ENCODE data around the gene PGAM5.

Gene PGAM5

DNA sequence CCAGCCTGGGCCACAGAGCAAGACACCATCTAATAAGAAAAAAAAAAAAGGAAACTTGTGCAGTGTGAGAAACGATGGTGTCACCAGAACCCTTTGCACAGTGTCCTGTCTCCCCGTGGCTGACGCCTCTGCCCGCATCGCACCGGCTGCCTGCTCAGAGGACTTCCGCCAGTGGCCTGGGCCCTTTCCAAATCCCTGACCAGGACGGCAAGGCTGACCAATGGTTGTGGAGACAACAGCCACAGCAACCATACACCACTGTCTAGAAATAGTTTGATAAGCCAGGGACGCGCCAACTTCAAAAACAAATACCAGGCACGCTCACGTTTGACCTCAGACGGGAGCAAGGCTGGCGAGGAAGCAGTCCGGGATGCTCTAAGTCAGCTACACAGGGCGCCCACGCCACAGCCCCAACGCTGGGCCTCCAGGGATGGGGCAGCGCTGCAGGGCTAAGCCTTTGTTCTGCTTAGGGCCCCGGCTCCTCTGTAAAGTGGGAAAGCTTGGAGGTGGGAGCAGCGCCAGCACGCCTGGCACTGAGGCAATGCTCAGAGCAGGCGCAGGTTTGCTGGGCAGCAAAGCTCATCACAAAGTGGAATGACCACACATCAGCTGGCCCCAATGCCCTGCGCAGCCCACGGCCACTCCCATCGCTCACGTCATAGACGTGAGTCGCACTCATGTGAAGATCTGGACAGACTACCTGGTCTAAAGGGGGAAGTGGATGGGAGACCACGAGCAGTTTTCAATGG lies 12.5 kb downstream of the PGAM5 start:
- DNase-seq (ENCODE audit: low read depth) = no peak

DNA sequence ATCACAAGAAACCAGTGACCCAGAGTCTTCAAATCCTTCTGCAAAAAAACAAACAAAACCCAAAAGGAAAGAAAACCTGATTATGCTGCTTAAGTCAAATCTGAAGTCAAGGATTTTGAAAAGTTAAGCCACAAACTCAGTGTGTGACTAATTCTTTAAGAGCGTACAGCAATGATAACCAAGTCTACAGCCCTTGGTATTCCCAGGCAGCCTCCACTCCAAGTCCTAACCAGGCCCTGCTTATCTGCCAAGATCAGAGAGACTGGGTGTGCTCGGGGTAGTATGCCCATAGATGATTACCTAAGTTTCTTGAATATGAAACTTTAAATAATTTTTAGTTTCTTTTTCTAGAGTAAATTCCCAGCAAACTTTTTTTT lies 13.1 kb downstream of the PGAM5 start:
- DNase-seq (ENCODE audit: low read depth) = no peak

DNA sequence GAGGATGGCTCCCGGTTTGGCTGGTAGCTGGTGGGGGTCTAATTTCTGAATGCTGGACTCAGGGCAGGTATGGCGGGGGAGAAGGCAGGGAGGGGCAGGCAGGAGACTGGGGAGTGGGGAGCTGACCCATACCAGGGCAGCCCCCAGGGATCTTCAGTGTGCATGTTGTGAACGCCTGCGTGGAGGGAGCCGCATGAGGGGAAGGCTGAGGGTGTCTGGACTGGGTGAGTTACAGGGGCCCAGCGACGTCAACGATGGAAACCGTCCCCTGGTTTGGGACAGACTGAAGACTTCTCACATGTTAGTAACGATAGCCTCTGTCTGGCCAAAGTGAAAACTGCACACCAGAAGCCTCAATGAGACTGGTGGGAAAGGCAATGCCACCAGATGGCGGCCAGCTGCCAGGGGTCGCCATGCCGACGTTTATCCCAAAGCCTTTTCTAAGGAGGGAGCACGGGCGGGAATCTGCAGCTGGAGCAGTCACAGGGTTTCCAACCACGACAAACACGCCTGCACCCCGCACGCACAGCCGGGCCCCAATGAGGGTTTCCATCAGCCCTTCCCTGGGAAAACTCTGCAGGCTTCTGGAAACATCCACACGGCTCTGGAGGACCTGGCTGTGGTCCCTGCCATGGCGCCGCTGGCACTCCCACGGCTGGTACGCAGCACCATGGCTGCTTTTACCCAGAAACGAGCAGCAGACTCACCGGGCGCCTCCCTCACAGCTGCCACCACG lies 14.0 kb downstream of the PGAM5 start:
- DNase-seq (ENCODE audit: low read depth) = no peak

DNA sequence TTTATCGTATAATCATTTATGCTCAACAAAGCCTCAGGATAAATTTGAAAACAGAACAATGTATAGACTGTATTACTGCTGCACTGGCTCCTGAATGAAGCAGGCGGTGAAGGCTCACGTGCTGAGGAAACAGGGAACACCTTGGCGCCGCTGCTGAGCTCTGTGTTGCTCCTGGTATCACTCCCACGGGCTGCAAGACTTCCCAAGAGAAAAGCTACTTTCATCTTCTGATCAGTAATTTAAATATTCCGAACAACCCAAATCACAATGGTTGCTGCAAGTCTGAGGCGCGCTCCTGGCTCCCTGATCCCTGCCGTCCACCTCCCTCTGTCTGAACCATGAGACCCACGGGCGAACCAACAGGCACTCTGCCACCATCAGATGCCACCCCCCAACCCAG lies 15.7 kb downstream of the PGAM5 start:
- no peak for DNase-seq (ENCODE audit: low read depth)

DNA sequence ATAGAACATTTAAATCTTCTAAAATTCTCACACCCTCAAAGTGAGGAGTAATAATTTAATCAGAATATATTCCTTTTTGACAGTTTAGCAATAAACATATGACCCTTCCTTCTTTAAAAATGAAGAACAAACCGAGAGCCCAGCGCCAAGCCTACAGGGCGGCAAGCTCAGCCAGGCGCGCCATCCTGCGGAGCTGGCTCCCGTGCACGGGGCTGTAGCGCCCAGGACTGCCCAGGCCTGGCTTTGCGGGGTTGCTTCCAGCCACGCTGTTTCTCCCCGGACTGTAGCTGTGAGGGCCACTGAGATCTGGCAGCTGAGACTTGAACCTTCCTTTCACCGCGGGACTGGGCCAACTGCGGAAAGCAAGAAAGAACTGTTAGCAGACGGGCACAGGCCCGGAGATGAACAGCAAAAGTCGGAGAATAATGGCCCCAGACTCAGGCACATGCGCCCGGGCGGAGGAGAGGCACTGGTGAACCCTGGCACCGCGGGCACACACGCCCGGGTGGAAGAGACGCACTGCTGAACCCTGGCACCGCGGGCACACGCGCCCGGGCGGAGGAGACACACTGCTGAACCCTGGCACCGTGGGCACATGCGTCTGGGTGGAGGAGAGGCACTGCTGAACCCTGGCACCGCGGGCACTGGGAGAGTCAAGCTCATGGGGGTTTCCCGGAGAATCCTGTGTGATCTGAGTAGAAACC lies 16.6 kb downstream of the PGAM5 start:
- no peak for DNase-seq (ENCODE audit: low read depth)

DNA sequence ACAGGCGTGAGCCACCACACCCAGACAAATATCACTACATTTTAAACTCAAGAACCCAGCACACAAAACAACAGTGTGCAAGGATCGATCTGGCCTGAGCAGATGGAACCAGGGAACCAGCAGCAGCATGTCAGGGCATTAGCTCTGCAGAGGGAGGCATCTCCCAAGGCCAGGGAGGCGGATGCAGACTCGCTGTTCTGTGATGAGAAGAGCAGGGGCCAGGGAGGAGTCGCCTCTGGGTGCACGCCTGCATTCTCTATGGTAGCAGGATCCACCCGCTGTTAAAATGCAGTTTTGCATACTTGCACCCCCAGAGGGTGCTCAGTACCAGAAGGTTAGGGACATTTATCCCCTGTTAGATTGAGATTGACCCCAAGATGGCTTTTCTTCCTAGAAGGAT lies 17.9 kb downstream of the PGAM5 start:
- no peak for DNase-seq (ENCODE audit: low read depth)

DNA sequence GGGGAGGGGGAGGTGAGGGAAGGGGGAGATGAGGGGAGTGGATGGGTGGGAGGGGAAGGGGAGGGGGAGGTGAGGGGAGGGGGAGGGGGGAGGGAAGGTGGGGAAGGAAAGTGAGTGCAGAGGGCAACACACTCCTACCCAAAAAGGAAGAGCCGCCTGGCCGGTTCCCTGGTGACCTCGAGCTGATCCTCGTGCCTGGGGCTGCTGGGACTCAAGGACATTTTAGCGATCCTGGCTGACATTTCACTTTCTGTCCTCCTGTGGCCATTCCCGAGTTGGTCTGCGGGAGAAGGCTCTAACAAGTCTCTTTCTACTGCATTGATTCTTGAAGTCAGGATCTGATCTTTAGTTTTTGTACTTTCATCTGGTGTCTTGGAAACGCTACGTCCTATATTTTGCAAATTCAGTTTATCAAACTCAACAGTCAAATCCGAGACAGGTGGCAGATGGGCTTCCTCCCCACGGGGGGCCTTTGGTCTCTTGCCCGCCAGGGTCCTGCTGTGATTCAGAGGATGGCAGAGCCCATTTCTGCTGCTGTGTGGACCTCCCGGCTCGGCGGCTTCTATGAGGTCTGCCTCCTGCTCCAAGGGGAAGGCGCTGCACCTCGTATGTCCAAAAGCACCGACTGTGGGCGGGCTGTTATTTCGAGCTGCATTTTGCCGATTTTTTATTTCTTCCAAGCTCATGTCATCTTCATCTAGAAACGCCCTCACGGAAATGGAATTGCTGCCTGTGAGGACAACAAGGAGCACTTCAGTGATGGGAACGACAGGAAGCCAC lies 19.1 kb downstream of the PGAM5 start:
- DNase-seq (ENCODE audit: low read depth) = no peak

DNA sequence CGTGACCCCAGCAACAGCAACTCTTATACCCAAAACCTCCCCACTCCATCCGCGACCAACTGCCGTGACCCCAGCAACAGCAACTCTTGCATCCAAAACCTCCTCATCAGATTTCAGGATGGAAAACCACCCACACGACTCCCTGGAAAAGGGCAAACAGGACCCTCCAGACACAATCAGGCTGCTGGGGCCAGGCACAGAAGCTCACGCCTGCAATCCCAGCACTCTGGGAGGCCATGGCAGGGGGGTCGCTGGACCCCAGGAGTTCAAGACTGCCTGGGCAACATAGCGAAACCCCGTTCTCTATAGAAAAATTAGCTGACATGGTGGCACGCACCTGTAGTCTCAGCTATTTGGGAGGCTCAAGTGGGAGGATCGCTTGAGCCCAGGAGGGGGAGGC lies 19.7 kb downstream of the PGAM5 start:
- no peak for DNase-seq (ENCODE audit: low read depth)

DNA sequence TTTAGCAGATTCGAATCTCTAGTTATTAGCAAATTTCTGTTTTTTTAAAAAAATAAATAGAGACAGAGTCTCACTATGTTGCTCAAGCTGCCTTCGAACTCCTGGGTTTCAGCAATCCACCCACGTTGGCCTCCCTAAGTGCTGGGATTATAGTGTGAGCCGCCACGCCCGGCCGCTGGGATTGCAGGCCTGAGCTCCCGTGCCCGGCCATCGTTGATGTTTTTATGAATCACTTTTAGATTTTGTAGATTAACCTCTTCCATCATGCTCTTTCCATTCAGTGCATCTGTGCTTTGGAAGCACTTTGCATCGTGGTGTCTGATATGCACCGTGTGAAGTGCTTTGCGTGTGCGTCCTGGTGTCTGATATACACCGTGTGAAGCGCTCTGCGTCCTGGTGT lies 20.9 kb downstream of the PGAM5 start:
- DNase-seq (ENCODE audit: low read depth) = no peak

DNA sequence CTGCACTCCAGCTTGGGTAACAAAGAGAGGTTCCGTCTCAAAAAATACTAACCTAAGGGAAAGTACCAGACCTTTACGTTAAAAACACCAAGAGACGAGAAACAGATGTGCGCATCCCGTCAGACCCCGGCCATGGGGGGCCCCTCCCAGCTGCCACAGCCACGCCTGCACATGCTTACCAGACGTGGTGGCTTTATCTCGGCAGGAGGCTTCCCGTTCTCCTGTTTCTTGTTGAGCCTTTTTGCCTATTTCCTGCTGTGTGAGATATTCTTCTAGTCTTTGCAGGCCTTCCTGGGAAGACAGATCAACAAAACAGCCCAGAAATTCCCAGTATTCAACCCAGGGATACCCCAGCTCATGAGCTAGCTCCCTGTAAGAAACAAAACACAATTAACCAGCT lies 23.6 kb downstream of the PGAM5 start:
- peak; percentile 14 for DNase-seq (ENCODE audit: low read depth)

DNA sequence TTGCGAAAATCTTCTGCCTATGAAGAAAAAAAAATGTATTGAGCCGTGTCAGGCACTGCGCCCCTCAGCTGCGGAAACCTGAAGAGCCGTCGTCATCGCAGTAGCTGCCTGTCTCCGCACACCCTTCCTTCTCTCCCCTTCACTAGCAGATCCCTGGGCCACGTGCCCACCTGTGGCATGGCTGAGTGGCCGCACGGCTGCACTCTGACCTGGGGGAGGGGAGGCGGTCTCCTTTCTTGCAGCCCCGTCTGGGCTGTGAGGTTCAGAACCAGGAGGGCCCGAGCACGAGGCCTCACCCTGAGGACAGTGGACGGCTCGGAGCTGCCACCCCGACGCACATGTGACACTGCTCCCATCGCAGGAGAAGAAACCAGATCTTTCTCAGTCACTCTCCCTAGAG lies 24.9 kb downstream of the PGAM5 start:
- DNase-seq (ENCODE audit: low read depth) = no peak

DNA sequence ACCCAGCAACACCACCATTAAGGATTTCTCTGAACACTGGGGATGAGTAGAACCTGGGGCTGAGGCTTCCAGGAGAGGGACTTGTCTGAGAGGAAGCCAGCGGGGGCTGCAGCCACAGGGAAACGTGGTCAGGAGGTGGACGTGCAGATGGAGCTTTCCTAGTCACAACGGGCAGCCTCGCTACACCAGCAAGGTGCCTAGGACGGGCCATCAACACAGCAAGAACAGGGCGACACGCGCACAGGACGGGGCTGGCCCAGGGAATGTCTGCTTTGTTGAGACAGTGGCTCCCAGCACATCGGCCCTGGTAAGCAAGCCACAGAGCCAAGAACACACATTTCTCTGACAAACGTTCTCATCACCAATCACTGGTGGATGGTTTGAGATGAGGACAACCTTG lies 25.7 kb downstream of the PGAM5 start:
- DNase-seq (ENCODE audit: low read depth) = no peak

DNA sequence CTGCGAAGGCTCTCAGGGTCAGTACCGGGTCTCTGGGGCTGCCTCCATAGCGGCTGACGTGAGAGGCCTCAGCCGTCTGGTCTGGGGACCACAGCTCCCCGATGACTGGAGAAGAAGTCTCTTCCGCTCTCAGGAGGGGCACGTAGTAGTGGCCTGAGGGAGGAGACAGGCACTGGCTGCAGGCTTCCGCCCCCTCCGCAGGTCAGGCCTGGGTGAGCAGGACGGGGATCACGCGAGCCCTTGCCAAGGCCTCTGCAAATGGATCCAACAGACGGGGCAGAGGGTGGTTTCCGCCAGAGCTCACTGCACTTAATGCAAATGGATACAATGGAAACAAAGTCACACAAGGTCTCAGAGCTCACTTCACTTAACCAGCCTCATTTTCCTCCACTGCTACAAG lies 26.3 kb downstream of the PGAM5 start:
- no peak for DNase-seq (ENCODE audit: low read depth)

DNA sequence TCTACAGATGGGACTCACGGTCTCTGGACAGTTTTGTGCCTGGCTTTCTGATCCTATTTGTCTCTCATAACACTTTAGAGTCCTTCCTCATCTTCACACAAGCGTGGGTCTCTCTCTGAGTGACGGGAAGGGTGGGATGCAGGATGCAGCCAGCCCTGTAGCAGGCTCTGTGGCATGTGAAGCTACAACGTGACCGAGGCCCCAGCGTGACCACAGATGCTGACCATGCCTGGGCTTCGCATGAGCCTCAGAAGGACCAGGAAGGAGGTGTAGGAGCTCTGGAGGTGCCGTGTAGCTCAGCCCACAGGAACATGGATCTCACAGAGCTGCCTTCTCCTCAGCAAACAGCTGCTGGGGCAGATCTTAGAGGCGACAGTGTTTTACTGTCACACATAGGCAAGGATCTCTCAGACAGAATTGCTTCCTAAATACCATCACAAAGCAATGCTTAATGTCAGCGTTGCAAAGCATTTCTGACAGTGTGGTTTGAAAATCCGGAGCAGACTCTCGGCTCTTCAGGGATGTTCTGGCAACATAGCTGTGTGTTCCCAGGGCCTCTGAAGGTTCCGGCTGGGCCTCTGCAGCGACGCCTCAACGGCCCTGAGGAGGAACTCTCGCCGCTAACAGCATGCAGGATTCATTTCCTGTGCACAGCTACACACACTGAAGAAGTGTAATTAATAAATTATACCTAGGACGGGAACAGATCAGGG lies 29.1 kb downstream of the PGAM5 start:
- DNase-seq (ENCODE audit: low read depth) = no peak

DNA sequence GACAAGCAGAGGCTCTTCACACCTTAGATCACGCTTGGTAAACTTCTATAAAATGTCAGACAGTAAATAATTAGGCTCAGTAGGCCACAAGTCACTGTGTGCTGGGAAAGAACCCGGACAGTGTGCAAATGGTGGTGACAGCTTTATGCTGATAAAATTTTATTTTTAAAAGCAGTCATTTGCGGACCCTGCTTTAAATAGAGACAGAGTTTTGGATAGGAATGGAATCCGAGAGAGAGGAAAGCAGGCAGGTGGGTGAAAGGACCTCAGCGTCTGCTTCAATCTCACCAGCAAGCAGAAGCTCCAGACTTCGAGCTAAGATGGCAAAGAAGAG lies 29.6 kb downstream of the PGAM5 start:
- DNase-seq (ENCODE audit: low read depth) = no peak

DNA sequence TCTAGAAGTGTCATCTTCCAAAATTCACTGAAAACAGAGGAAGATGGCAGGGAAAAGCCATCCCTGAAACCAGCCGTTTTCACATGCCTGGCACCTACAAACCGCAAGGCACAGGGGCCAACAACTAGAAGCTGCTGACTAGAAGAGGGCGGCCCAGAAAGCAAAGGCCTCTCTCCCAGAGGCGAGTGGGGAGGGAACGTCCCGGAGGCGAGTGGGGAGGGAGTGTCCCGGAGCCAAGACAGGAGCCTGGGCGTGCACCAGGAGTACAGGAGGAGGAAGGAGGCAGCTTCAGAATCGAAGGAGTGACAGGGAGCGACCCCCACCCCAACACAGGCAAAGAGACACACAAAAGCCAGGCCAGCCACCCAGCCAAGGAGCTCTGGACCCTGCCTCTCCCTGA lies 30.0 kb downstream of the PGAM5 start:
- DNase-seq (ENCODE audit: low read depth) = no peak

DNA sequence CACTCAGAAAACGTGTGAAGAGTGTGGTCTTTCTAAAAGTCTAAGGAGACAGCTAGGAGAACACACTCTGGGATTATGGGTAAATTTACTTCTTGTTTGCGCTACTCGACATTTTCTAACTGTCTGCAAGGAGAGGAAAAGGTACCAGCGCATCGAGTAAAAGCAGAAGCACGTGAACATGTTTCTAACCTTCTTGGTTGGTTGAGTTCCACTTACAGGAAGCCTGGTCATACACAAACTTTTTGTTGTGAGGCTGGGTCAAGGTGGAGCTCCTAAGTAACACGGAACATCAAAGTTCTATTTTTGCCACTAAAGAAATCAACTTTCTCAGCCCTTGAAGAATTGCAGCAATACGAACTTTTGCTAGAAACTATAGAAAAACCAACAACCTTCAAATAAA lies 31.0 kb downstream of the PGAM5 start:
- no peak for DNase-seq (ENCODE audit: low read depth)

DNA sequence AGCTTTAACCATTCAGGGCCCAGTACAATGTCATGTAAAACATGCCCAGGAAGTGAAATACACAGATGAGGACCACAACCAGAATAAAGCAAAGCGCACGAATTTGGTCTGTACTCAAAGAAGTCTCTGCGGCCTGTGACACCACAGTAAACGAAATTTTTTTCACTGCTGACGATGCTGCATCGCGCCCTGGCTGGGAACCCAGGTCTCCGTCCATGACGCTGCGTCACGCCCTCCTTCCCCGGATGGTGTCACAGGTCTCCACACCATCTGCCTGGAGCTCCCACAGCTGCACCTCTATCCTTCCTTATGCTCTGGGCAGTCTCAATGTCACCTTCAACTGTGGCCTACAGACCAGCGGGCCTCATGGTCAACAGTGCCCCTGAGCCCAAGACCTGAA lies 33.2 kb downstream of the PGAM5 start:
- DNase-seq (ENCODE audit: low read depth) = no peak

DNA sequence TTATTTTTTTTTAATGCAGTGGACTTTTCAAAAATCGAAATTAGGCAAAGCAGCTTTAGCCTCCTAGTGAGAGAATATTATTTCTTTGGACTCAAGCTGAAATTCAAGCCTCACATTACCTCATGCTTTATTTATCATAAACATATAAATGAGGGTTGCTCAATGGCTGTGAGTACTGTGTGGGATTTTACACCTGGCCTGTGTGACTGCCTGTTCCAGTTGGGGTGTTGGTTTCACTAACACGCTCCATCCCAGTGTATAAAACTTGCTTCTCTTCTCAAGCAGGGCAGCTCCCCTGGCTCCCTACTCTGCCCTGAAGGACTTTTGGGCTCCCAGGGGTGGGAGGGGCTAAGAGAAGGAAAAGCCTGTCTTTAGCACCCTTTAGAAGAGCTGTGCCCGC lies 36.0 kb downstream of the PGAM5 start:
- no peak for DNase-seq (ENCODE audit: low read depth)

DNA sequence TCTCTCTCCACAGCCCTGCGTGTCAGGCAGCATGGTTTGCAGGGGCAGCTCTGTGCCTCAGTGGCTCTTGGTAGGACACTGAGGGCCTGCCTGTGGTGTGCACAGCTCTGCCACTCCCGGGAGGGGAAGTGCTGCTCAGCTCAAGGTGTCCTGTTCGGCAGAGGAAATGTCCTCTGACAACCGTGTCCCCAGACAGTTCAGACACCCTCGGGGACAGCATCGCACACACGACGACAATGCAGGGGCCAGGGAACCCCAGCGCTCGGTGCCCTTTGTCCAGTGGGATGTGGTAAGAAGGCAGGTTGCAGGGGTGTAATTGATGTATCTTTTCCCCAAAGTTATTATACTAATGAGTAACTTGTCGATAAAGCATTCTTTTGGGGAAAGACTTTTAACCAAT lies 36.8 kb downstream of the PGAM5 start:
- DNase-seq (ENCODE audit: low read depth) = no peak

DNA sequence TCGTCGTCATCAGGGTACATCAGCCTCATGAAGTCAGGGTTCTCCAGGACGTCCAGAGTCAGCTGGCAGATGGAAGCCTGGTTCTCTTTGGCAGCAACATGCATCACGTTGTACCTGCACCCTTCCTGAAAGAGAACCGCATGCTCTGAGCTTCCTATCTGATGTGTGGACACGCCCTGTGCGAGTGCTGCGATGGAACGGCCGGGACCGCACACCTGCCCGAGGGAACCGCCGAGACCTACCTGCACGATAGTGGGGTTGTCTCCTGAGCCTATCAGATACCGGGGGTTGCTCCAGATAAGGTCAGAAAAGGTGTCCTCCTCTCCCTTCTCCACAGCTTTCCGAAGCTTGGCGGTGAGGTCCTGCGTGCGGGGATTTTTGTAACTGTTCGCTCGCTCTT lies 37.3 kb downstream of the PGAM5 start:
- no peak for DNase-seq (ENCODE audit: low read depth)

DNA sequence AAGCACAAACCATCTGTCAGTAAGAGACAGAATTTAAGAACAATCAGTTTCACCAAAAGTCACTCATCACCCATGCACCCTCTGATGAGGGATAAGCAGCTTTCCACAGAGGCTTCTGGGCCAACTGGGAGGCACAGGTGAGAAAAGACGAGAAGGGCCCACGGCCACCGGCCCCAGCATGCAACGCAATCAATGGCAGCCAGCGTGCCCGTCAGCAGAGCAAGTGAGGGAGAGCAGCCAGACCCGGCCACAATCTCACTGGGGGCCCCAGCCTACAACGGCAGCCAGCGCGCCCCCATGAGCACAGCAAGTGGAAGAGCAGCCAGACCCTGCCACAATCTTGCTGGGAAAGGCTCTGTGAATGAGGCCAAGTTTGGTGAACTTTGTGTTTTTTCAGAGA lies 37.7 kb downstream of the PGAM5 start:
- DNase-seq (ENCODE audit: low read depth) = no peak
